HFFc6 (cell line): Measurements from ENCODE around the gene AP3S1. TPM values are rescaled to one million over a fixed set of nuclear protein-coding genes. Genes with fewer than 3 reads are reported as not detected.

Experiments used
- DNase-seq: peaks from one replicate; pipeline ENCODE4 v3.0.0-alpha.2; 2018
- H3K27ac Mint-ChIP-seq: 2 replicates; pipeline ENCODE4 v1.8.0; 2020; ENCODE audit warnings: mild to moderate bottlenecking, mixed read lengths
- H3K27me3 Mint-ChIP-seq: 2 replicates; pipeline ENCODE4 v1.8.0; 2021; ENCODE audit warnings: mild to moderate bottlenecking, moderate library complexity, mixed read lengths; ENCODE audit not compliant: insufficient read depth
- H3K36me3 Mint-ChIP-seq: 2 replicates; pipeline ENCODE4 v1.8.0; 2021; ENCODE audit warnings: low read depth, mixed read lengths
- H3K4me1 Mint-ChIP-seq: 2 replicates; pipeline ENCODE4 v1.8.0; 2020; ENCODE audit warnings: low read depth, mixed read lengths
- H3K4me3 Mint-ChIP-seq: 2 replicates; pipeline ENCODE4 v1.8.0; 2020; ENCODE audit warnings: mild to moderate bottlenecking, moderate library complexity, mixed read lengths
- H3K9me3 Mint-ChIP-seq: 2 replicates; pipeline ENCODE4 v1.8.0; 2020; ENCODE audit warnings: mild to moderate bottlenecking, mixed read lengths
- total RNA-seq, 6 experiments: library from RNA; stranded (reverse); fragmentation: NEBNext Ultra II Directional; extraction: Animal tissue kit (Norgen Biotek cat#: 25700); gene quantifications; 2 replicates in 1 of 6; 3 replicates in 5 of 6; pipeline ENCODE4 v1.2.3, GENCODE V29; 2021
- TF ChIP-seq, protein P1 (sequence below): fragments of 200-600 bp; sonication (generic); IDR thresholded peaks from 2 replicates; pipeline ENCODE4 v1.5.0; 2021; ENCODE audit warnings: antibody characterized with exemption, mild to moderate bottlenecking

AP3S1 gene
- total RNA-seq, 6 experiments from 2014 or later = 109 to 131 (median 122) TPM

DNA sequence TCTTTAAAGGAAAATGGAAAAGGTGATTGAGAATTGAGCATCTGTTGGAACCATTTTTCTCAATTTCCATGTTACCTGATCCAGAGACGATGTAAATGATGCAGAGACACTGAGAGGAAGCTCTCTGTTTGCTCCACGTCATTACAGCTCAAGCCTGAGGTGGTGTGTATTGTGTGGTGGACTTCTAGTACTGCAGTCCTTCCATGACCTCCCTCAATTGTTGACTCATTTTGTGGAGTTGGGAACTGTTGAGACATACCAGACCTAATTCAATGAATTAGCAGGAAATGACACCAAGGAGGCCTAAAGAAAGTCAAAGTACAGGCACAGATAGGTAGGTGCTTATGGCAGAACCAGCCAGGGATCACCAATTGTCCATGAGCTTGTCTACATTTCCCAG lies 104.9 kb downstream of the AP3S1 start:
- Mint-ChIP-seq H3K27me3 (no peaks in the 10 kb centered on the region), H3K9me3 (peaks cover 10% of the 10 kb centered on the region), H3K4me1 (peaks cover 42% of the 10 kb centered on the region), H3K27ac (peak overlapping the region; percentile 14), H3K4me3 (no peak overlapping the region), H3K36me3 (peaks cover 5% of the 10 kb centered on the region)
- peak; percentile 36 for DNase-seq
- TF ChIP-seq, protein P1, sequence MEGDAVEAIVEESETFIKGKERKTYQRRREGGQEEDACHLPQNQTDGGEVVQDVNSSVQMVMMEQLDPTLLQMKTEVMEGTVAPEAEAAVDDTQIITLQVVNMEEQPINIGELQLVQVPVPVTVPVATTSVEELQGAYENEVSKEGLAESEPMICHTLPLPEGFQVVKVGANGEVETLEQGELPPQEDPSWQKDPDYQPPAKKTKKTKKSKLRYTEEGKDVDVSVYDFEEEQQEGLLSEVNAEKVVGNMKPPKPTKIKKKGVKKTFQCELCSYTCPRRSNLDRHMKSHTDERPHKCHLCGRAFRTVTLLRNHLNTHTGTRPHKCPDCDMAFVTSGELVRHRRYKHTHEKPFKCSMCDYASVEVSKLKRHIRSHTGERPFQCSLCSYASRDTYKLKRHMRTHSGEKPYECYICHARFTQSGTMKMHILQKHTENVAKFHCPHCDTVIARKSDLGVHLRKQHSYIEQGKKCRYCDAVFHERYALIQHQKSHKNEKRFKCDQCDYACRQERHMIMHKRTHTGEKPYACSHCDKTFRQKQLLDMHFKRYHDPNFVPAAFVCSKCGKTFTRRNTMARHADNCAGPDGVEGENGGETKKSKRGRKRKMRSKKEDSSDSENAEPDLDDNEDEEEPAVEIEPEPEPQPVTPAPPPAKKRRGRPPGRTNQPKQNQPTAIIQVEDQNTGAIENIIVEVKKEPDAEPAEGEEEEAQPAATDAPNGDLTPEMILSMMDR = no peak

DNA sequence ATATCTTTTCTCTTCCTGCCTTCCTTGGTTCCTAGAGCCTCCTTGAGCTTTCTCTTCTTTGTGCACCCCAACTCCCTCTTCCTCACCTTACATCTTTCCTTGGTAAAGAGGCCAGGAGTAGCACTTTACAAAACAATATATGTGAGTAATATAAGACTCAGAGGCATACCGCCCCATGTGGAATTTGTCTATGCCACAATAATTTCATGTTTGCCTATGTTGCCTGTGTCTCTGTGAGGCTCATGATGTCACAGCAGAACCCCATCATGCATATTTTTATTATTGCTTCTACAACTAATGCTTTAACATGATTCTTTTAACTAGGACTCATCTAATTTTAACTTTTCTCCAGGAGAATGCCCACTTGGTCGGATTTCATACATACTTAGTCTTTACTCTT lies 105.5 kb downstream of the AP3S1 start:
- Mint-ChIP-seq H3K27me3 (no peaks in the 10 kb centered on the region), H3K27ac (peak overlapping the region; percentile 14; the same call in 1 of the 2 replicates), H3K36me3 (peaks cover 4% of the 10 kb centered on the region), H3K4me3 (no peak overlapping the region), H3K9me3 (peaks cover 9% of the 10 kb centered on the region), H3K4me1 (peaks cover 39% of the 10 kb centered on the region)
- peak; percentile 48 for DNase-seq
- TF ChIP-seq, protein P1 = 0 out of 2 replicates have a peak, but pooled peaks have one; percentile 18

DNA sequence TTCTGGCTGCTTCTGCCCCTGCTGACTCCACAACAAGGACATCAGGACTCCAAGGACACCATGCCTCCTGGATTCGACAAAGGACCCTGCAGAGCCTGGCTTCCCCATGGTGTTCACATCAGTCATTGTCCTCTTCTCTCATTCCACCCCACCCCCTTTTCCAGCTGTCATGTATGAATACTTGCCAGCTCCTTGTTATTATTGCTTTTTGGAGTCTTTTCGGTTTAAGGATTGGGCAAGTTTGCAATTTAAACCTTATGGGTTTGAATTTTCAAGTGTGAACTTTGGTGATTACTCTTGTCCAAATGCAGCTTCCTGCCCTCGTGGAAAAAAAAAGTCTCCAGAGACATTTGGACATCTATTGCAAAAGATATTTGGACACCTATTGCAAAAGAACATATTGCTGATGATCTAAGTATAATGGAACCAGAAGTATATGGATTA lies 106.4 kb downstream of the AP3S1 start:
- no peaks in the 10 kb centered on the region for H3K27me3 Mint-ChIP-seq
- H3K4me1 Mint-ChIP-seq = peaks cover 36% of the 10 kb centered on the region
- H3K9me3 Mint-ChIP-seq = 0 out of 2 replicates have a peak, but pooled peaks cover under 1% of the 10 kb centered on the region
- H3K36me3 Mint-ChIP-seq = no peaks in the 10 kb centered on the region; the same call in 1 of the 2 replicates
- H3K27ac Mint-ChIP-seq = no peak overlapping the region
- TF ChIP-seq, protein P1 = no peak
- no peak overlapping the region for H3K4me3 Mint-ChIP-seq
- no peak for DNase-seq

DNA sequence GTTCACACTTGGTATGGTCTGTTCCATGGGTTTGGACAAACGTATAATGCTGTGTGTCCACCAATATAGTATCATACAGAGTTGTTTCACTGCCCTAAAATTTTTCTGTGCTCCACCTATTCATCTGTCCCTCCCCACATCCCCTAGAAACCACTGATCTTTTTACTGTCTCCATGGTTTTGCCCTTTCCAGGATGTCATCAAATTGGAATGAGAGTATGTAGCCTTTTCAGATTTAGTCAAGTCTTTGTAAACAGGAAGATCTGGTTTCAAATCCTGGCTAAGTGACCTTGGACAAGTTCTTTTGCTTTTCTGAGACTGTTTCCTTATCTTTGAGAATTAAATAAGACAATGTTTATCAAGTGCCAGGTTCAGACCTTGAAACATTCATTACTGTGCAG lies 107.4 kb downstream of the AP3S1 start:
- Mint-ChIP-seq H3K27ac (peak overlapping the region; percentile 22; the same call in 1 of the 2 replicates), H3K4me3 (no peak overlapping the region), H3K4me1 (peaks cover 36% of the 10 kb centered on the region), H3K27me3 (no peaks in the 10 kb centered on the region), H3K36me3 (no peaks in the 10 kb centered on the region), H3K9me3 (no peaks in the 10 kb centered on the region)
- TF ChIP-seq, protein P1 = no peak
- peak; percentile 40 for DNase-seq

DNA sequence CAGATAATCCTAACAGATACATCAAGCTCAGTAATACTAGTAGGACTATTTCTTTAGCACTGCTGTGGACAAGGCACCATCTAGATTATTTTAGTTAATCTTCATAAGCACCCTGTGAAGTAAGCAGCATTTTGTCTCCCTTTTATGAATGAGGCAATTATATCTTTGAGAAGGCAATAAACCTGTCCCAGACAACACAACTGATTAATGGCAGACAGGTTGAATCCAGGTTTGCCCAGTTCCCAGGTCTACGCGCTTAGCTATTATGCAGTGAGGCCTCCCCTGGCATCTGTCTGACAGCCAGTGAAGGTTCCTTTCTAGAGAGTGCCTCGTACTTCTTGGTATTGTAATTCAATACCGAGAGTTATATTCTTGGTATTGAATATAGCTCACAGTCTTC lies 110.9 kb downstream of the AP3S1 start:
- TF ChIP-seq, protein P1 = no peak
- Mint-ChIP-seq H3K27ac (no peak overlapping the region), H3K9me3 (no peaks in the 10 kb centered on the region), H3K36me3 (no peaks in the 10 kb centered on the region), H3K4me1 (peaks cover 23% of the 10 kb centered on the region), H3K4me3 (no peak overlapping the region), H3K27me3 (no peaks in the 10 kb centered on the region)
- DNase-seq = no peak

DNA sequence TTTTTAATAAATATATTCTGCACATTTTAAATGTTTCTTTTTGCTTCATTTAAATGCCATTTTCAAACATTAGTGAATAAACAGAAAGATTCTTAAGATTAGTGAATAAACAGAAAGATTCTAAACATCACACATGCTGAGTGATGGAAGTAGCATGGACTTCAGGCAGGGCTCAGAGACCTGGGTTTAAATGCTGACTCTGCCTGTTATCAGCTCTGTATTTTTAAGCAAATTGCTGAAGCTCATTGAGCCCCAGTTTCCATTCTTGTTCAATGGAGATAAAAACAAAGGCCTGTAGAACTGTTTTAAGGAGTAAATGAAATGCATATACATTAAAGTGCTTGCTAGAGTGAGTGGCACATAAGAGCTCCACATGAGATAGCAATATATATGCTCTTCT lies 112.4 kb downstream of the AP3S1 start:
- Mint-ChIP-seq H3K4me1 (peaks cover 7% of the 10 kb centered on the region), H3K36me3 (no peaks in the 10 kb centered on the region), H3K9me3 (no peaks in the 10 kb centered on the region), H3K4me3 (no peak overlapping the region), H3K27me3 (no peaks in the 10 kb centered on the region), H3K27ac (no peak overlapping the region)
- TF ChIP-seq, protein P1 = no peak
- no peak for DNase-seq
